HG02642 (cell line): ENCODE measurements around the gene CPT1C.

Experiments used
- ATAC-seq: cut with Tn5 transposase; IDR thresholded peaks from one replicate; pipeline ENCODE4 v1.9.1; 2021; ENCODE audit warnings: mild to moderate bottlenecking; ENCODE audit not compliant: unreplicated experiment, poor library complexity

CPT1C gene

DNA sequence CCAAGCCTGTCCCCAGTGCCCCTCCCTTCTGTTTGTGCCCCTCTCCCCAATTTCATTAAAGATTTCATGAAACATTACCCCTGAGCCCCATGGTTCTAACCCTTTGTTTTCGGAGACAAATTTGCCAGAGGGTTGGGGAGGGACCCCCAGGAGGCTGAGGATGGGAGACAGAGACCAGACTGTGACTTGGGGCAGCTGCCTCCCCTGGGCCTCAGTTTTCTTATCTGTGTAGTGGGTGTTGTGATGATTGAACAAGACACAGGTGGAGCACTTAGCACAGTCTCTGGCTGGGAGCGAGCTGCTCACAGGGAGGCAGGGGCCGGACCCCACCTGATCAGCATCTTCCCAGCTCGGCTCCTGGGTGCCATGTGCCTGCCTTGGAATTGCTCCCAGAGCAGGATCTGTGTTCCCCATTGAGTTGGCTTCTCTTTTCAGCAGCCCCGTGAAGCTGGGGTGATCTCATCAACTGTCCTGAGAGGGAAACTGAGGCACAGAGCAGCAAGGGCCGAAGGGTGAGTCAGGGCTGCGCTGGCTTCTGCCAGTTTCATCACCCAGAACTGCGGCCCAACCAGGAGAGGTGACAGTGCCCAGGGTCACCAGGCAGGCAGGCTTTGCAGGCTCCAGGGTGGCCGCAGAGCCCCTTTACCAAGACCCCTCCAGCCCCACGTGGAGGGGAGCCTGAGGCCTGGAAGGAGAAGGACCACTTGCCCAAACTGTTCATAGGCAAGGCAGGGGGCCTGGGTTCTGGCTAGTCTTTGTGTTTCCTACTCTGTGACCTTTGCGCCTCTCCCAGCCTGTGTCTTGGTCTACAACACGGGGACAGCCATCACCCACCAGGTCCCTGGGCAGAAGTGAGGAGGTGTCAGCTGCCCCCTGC lies 32.1 kb upstream of the CPT1C start:
- no peak for ATAC-seq

DNA sequence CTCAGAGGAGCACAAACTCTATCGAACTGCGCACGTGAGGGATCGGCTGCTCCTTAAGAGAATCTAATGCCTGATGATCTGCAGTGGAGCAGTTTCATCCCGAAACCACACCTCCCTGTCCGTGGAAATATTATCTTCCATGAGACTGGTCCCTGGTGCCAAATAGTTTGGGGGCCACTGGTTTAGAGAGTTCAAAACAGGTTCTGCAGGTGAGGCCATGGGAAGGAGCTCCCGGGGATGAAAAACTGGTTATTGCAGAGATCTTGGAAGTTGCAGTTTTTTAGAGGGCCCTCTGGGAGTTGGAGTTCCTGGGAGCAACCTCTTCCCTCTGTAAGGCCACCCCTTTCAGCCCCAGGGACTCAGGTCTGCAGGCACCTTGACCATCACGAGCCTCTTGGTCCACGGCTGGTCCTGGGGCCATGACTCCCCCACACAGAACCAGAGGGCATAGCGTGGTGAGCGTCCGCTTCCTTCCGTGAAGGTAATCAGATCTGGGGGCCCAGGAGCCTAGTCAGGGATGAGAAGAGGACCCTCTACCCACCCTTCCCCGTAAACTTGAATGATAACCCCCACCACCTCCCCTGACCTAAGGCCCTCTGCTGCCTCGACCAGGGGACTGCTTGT lies 30.5 kb upstream of the CPT1C start:
- no peak for ATAC-seq

DNA sequence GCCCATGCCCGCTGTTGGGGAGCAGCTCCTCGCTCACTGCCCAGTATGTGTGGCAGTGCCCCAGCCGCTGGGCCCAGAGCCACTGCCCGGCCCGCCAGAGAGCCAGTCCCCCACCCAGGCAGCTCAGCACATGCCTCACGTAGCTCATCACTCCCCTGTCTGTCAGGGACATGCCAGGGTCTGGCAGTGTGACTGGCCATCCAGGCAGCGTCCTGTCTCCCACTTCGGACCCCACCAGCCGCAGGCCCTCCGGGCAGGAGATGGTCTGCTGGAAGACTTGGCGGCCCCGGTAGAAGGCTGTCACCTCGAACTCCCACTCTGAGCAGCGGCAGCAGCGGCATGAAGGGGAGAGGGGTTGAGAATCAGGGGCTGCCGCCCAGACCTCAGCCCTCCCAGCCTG lies 28.9 kb upstream of the CPT1C start:
- no peak for ATAC-seq

DNA sequence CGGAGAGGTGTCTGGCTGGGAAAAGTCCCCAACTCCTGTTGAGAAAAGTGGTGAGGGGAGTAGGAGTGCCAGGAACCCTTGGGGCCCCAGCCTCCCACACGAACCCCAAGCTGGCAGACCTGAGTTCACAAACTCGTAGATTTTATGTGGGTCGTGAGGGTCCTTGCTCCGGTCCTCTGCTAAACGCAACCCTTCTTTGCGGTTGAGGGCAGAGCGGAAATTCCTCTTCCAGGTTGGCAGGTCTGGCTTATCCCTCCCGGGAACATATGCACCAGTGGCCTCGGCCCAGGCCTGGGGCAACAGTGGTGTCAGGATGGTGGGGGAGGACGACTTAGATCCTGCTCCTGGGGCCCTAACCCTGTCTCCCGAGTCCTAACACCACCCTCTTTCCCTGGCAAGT lies 27.7 kb upstream of the CPT1C start:
- ATAC-seq: no peak

DNA sequence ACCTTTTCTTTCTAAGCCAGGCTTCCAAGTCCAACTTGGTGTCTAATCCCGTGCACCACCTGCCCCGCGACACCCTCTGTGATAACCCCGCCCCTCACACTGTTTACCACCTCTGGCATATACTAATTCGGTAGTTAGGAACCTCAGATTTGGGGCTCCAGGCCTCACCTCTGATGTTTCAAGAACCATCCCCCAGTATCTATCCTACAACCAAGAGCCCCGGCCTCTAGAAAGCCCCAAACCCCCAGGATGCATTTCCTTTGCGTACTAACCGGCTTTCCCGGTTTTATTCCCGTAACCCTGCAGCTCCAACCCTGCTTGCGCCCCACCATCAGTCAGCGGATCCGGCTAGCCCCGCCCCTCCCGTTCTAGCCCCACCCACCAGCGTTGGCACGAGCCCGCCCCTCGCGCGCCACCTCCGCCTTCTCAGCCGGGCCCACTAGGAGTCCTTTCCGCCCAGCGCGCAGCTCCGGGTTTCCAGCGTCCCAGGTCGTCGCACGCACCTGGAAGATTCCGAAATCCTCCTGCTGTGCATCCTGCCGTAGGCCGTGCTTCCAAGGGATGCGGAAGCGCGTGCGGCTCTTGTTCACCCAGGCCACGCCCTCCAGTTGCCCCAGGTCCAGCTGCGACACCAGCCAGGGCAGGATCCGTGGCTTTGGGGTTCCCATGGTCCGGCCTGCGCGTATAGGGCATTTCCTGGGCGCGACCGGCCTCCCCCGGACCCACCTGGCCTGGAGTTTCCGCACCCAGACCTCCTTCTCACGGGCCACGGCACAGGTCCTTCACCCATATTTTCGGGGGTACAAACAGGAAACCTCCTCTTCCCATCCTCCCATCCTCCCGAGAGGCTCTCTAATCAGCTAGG lies 26.5 kb upstream of the CPT1C start:
- ATAC-seq: peak; percentile 44

DNA sequence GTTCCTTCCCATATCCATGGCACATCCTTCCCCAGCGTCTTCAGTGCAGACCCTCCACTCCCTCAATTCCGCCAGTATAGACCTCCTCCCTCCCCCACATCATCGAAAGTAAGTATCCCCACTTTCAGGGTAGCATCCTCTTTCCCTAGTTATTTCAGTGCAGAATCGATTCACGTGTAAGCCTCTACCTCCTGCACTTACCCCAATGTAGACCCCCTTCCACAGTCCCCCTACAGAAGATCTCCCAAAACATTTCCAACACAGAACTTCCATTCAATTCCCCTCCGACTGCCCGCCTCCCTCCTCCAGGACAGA lies 25.9 kb upstream of the CPT1C start:
- ATAC-seq: no peak

DNA sequence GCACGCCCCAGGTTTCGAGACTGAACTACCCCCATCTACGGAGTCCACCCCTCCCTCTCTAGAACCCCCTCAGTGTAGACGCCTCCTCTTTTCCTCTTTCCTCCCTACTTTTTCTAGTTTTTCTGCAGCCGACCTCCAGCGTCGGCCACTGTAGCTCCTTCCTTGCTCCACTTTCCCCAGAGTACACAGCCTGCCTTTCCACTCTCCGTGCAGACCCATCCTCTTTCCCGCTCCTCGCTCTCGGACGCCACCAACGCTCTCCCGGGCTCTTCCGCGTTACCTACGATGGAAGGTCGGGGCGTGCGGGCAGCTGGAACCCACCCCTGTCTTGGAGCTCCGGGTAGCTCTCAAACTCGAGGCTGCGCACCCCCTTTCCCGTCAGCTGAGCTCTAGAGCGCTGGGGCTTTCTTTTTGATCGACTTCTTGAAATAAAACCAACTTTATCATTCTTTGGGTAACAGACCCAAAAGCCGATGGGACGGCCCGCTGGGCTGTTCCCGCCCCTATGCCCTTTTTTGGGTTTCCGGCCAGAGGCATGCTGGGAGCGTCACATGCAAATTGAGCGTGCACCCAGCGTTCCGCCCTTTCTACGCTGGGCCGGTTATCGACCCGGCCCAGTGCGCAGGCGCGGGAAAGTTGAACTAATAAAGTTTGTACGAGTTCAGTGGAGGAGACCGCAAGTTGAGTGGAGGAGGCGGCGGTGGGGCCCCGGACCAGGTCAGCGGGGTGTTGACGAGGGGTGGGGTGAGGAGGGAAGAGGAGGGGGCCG lies 25.4 kb upstream of the CPT1C start, which contains the start of the genes BCL2L12 and IRF3:
TSS of gene BCL2L12 (plus strand) at position 583 of the 769 bp plus-strand sequence. CDS start 760 bp downstream, outside the sequence.
TSS of gene IRF3 (minus strand) at position 507 of the 769 bp plus-strand sequence. CDS start 1,019 bp downstream, outside the sequence.
- peak; percentile 81 for ATAC-seq

DNA sequence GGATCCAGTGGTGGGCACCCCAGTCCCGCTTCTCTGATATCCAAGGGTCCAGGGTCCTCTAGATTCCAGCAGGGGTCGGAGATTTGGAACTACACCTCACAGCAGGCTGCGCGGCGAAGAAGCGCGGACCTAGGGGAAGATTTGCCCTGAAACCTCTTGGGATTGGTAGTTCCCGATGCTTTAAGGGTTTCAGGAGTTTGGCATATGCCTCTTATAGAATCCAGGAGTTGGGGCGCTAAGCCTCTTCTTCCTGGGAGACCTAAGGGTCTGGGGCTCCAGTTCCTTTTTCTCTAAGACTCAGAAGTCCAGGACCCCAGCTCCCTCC lies 24.8 kb upstream of the CPT1C start:
- ATAC-seq: no peak

DNA sequence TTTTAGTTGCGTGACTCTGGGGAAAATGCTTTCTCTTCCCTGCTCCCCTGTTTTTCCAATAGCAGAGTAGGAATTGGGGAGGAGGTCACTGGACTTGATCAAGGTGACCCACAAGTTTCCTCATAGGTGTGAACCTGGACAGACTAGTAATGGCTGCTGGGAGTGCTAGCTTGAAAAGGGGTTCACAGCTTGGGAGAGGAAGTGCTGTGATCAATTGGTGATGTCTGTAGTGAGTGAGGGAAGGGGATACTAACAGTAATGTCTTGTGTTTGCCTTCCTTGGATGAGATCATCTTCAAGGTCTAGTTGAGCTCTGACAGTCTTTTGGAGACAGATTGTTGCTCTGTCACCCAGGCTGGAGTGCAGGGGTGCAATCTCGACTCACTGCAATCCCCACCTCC lies 23.4 kb upstream of the CPT1C start:
- ATAC-seq: no peak

DNA sequence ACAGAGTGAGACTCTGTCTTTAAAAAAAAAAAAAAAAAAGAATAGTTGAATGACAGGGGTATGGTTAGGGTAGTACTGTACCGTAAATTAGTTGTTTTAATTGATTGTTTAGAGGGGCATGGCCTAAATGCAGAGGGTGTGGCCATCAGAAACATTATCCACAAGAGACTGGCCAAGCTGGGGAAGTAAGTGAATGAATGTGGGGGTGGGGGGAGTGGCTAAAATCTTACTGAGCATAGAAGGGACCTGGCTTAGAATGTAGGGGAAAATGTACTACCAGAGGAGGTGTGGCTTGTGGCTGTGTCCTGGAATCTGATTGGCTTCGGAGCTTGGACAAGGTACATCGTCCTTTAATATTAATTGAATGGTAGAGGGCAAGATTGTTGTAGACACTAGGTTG lies 21.4 kb upstream of the CPT1C start:
- no peak for ATAC-seq

DNA sequence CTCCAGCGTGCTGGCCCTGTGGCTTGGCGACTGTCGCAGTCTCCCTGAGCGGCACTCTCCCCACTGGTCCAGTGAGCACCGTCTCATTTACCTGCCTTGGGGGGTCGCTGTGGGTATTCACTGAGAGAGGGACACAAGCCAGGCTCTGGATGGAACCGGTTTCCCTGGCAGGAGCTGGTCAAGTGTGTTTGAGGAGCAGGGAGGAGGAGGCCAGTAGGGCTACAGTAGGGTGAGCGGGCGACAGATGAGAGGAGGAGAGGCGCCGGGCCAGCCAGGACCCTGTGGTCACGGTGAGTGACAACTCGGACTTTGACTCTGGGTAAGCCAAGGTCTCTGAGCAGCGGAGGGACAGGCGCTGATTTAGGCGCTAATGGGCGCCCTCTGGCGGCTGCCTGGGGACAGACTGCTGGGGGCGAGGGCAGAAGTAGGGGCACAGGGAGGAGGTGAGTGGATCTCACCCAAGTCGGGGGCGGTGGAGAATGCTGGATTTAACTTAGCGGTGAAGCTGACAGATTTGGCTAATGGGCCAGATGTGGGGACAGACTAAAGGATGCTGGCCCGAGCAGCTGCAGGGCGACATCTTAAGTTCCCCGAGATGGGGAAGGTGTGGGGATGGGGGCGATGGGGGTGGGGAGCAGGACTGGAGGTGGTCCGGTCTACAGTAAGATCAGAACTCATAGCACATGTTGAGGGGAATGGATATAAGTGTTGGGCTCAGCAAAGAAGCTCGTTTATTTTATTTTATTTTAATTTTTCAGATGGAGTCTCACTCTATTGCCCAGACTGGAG lies 18.6 kb upstream of the CPT1C start:
- no peak for ATAC-seq

DNA sequence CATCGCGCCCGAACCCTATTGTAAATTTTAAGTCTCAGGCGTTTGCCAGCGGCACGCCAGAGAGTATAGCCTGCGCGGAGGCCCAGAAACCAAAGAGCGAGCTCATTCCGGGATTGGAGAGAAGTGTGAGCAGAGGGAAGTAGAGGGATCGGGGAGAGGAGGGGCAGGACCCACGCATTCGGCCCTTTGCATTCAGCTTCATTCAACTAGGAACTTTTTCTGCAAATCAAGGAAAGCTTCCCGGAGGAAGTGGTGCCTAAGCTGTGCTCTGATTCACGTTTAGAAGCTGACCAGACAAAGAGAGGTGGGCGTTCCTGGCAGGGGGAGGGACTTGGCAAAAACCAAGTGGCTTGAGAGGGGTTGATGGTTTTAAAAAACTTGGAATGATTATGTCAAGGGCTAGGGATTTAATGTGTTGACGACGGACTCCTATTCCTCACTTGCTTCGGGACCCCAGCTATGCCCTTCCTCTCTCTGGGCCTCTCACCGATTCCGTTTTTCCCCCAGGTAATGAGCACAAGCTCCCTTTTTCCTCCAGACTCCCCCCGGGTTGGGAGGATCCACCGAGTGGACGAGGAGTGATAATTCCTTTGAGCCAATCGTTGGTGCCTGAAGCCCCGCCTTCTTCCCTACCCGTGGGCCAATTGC lies 14.7 kb upstream of the CPT1C start:
- peak; percentile 27 for ATAC-seq

DNA sequence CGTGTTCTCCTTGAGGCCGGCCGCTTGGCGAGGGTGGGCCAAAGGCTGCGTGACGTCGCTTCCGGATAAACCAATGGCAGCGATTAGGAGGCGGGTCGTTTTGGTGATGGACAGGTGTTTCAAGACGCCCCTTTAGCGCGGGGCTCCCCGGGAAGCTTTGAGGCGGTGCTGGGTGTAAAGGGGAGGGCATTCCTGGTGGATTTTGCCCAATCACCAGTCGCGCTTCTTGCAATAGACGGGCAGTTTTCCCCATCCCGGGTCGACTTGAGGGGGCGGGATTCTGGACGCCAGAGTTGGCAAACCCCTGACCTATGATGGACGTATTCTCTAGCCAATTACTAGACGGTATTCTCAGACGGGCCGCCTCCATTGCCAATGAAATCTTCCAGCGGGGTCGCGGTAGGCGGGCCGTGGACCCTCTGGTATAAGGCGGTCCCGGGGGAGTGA lies 14.1 kb upstream of the CPT1C start:
- ATAC-seq: peak; percentile 75

DNA sequence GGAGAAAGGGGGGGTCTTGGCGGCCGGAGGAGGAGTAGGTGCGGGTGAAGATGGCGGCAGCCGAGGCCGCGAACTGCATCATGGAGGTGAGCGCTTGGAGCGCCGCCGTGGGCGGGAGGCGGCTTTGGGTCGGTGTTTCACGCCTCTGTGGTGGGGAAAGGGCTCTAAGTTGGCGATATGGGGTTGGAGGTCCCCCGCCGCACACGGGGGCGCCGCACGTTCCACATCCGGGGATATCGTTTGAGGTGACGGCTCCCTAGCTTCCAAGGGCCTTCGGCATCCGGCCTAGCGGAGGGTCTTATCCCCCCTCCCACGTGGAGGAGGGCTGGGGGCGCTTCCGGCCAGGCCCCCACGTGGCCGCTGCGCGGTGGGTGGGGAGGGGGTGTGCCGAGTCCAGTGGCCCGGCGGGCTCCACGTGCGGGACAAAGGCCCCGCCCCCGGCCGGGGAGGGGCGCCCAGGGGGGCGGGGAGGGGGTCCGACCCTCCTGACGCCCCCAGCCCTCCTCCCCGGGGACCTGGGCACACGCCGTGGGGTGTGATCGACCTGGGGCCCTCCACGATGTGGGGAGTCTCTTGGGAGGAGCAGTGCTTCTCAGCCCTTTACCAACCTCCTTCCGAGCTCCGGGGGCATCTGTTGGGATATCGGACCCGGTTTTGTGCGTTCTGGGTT lies 13.6 kb upstream of the CPT1C start, which contains the start of gene PRMT1:
TSS of gene PRMT1 (plus strand) at position 41 of the 670 bp plus-strand sequence. CDS start at position 51, 10 bp downstream.
- no peak for ATAC-seq

DNA sequence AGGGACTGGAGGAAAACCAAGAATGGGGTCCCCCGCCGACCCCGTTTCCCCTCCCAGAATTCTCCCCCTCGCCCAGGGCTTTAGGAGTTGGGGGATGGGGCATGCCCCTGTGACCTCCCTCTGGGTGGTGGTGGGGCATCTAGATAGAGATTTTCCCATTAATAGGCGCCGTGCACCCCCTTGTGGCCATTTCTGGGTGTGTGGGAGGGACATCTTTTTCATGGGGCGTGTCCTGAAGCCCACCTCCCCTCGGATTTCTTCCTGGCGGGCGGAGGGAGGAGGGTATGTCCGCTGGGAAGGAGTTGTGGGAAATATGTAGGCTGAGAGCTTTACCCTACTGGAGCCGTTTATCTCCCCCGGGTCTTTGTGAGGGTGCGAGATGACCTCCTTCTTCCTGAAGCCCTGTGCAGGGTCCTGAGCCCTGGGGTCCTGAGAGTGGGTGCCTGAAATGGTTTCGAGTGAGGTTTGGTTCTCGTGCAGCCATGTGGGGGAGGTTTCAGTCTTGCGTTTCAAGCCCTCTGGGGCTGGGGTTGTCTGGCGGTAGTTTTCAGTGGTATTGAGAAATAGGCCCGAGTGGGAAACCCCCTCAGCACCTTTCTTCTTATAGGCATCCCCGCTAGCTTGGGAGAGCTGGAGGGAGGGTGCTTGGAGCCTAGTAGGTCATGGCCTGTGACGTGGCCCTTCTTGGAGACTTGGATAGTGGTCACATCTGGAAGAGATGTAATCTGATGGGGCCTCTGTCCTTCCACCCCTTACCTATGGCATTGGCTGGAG lies 12.8 kb upstream of the CPT1C start:
- no peak for ATAC-seq

DNA sequence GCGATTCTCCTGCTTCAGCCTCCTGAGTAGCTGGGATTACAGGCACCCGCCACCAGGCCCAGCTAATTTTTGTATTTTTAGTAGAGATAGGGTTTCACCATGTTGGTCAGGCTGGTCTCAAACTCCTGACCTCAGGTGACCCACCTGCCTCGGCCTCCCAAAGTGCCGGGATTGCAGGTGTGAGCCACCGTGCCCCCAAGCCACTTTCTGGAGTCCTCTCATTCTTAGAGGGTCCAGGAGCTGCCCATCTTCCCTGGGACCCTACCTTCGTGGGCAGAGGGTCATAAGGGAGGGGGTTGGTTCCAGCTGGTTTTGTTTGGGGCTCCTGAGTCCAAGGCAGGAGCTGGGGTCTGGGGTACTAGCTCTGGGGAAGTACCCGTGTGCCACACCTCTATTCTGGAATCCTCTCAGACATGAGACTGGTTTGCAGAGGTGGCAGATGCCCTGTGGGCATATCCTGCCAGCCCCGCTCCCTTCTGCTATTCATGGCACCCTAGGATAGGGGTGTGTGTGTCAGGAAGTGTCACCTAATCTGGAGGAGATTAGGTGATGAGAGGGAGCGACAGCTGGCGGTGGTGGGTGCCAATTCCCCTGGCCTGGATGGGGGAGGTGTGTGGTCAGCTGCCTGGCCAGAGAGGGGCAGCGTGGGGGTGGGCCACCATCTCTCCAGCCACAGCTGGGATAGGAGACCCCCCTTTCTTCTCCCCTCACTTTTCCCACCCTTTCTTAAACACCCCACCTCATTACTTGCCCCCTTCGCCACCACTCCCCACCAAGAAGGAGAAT lies 11.7 kb upstream of the CPT1C start:
- ATAC-seq: no peak
